PC-9 (cell line): ENCODE results near the gene TBC1D2. TPM values are rescaled to one million over a fixed set of nuclear protein-coding genes. Genes with fewer than 3 reads are reported as not detected.

Source experiments
- BruUV-seq: library from RNA; stranded (reverse); fragments of 400-500 nt; replicated peaks from 2 replicates; lab custom pipeline; 2021; lab: Mats Ljungman, UMichigan
- CTCF ChIA-PET: fragments of 300-600 bp; sonication (Branson Sonifier 250); formaldehyde crosslinking; loops from one replicate; lab custom pipeline; 2022; ENCODE audit warnings: antibody characterized with exemption; lab: Charles Lee
- POLR2A ChIA-PET: fragments of 300-600 bp; sonication (Branson Sonifier 250); formaldehyde crosslinking; loops from one replicate; lab custom pipeline; 2022; ENCODE audit warnings: antibody characterized with exemption; ENCODE audit not compliant: unreplicated experiment; lab: Charles Lee
- DNase-seq, 2 experiments: peaks; one replicate each; pipeline versions ENCODE4 v3.0.0 to v3.0.0-alpha.2; 2015 to 2022; ENCODE audit warnings: mixed read lengths in 1 of 2
- H2AFZ ChIP-seq: fragments of 200-600 bp; sonication (generic); 2 replicates; pipeline ENCODE4 v1.8.1; 2017; ENCODE audit warnings: antibody characterized with exemption
- H3F3A ChIP-seq: fragments of 200-600 bp; sonication (generic); 2 replicates; pipeline ENCODE4 v1.8.1; 2017; ENCODE audit warnings: antibody characterized with exemption, mild to moderate bottlenecking, low read depth; ENCODE audit not compliant: insufficient read depth
- H3K27ac ChIP-seq: fragments of 200-600 bp; sonication (generic); 2 replicates; pipeline ENCODE4 v1.6.1; 2016; ENCODE audit warnings: mixed run types
- H3K27me3 ChIP-seq: fragments of 200-600 bp; sonication (generic); 2 replicates; pipeline ENCODE4 v1.6.1; 2016; ENCODE audit warnings: low read depth, mixed run types; ENCODE audit not compliant: insufficient read depth
- H3K36me3 ChIP-seq: fragments of 200-600 bp; sonication (generic); 2 replicates; pipeline ENCODE4 v1.6.1; 2016; ENCODE audit warnings: low read depth, mixed run types
- H3K4me1 ChIP-seq: fragments of 200-600 bp; sonication (generic); replicated peaks from 2 replicates; pipeline ENCODE4 v1.6.1; 2016; ENCODE audit warnings: mixed run types; ENCODE audit not compliant: insufficient read depth
- H3K4me2 ChIP-seq: fragments of 200-600 bp; sonication (generic); 2 replicates; pipeline ENCODE4 v1.6.1; 2017; ENCODE audit warnings: mixed run types
- H3K4me3 ChIP-seq: fragments of 200-600 bp; sonication (generic); 2 replicates; pipeline ENCODE4 v1.6.1; 2016; ENCODE audit warnings: mixed run types
- H3K79me2 ChIP-seq: fragments of 200-600 bp; sonication (generic); 2 replicates; pipeline ENCODE4 v1.6.1; 2017; ENCODE audit warnings: low read depth, mixed run types
- H3K9me2 ChIP-seq: fragments of 200-600 bp; sonication (generic); 2 replicates; pipeline ENCODE4 v1.8.1; 2017; ENCODE audit warnings: mild to moderate bottlenecking; ENCODE audit not compliant: insufficient read depth
- H3K9me3 ChIP-seq: fragments of 200-600 bp; sonication (generic); 2 replicates; pipeline ENCODE4 v1.8.1; 2016; ENCODE audit warnings: low read depth; ENCODE audit not compliant: insufficient read depth
- H4K20me1 ChIP-seq: fragments of 200-600 bp; sonication (generic); 2 replicates; pipeline ENCODE4 v1.8.1; 2017; ENCODE audit not compliant: insufficient read depth
- EZH2 ChIP-seq: fragments of 200-600 bp; sonication (generic); IDR thresholded peaks from 2 replicates; pipeline ENCODE4 v1.8.0; 2017; ENCODE audit warnings: antibody characterized with exemption, low read depth
- intact Hi-C: fragments of 100-400 bp; cut with micrococcal nuclease; formaldehyde crosslinking; loops from one replicate; pipeline ENCODE4 v1.10.0; 2022; ENCODE audit not compliant: unreplicated experiment
- total RNA-seq: library from RNA; stranded (reverse); gene quantifications from 2 replicates; pipeline ENCODE4 v1.2.3, GENCODE V29; 2021
- TF ChIP-seq, protein P1 (sequence below): fragments of 200-600 bp; sonication (generic); conservative IDR thresholded peaks from 2 replicates; pipeline ENCODE4 v1.6.1; 2017; ENCODE audit warnings: mixed run types, antibody characterized with exemption, mild to moderate bottlenecking, moderate library complexity

The TBC1D2 gene
- total RNA-seq, 1 experiment from 2014 or later = 44.7 TPM

DNA sequence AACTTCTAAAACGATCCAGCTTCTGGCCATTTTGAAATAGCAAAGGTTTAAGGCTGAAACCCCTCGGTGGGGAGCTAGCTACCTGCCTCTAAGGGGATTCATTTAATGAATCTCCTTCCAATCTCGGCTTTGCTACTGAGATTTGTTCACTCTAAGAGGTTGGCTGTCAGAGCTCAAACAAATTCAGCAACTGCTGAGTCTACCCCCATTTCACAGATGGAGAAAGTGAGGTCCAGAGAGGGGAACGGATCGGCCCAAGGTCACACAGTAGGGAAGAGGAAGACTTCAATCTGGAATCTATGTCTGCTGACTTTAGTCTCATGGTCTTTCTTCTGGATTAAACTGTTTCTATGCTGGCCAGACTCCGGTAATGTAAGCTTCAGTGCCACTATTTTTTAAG lies 66.0 kb downstream of the TBC1D2 start:
- no peaks in the 10 kb centered on the region for H3K27me3 ChIP-seq
- DNase-seq = no peak
- H3F3A ChIP-seq = peaks cover 13% of the 10 kb centered on the region; the same call in 1 of the 2 replicates
- ChIA-PET CTCF (no interaction called here), POLR2A (no interaction called here)
- intact Hi-C loops = no loop called here
- H3K4me1 ChIP-seq = peaks cover 16% of the 10 kb centered on the region
- H3K9me2 ChIP-seq = no peaks in the 10 kb centered on the region
- H3K4me2 ChIP-seq = no peak overlapping the region
- H3K79me2 ChIP-seq = 0 out of 2 replicates have a peak, but pooled peaks cover 5% of the 10 kb centered on the region
- no peak overlapping the region for H3K27ac ChIP-seq
- TF ChIP-seq EZH2 = no peak
- TF ChIP-seq, protein P1, sequence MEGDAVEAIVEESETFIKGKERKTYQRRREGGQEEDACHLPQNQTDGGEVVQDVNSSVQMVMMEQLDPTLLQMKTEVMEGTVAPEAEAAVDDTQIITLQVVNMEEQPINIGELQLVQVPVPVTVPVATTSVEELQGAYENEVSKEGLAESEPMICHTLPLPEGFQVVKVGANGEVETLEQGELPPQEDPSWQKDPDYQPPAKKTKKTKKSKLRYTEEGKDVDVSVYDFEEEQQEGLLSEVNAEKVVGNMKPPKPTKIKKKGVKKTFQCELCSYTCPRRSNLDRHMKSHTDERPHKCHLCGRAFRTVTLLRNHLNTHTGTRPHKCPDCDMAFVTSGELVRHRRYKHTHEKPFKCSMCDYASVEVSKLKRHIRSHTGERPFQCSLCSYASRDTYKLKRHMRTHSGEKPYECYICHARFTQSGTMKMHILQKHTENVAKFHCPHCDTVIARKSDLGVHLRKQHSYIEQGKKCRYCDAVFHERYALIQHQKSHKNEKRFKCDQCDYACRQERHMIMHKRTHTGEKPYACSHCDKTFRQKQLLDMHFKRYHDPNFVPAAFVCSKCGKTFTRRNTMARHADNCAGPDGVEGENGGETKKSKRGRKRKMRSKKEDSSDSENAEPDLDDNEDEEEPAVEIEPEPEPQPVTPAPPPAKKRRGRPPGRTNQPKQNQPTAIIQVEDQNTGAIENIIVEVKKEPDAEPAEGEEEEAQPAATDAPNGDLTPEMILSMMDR = no peak
- no peaks in the 10 kb centered on the region for H3K36me3 ChIP-seq
- BruUV-seq = no TSS peak
- no peak overlapping the region for H3K4me3 ChIP-seq
- no peak overlapping the region for H2AFZ ChIP-seq
- H4K20me1 ChIP-seq = no peaks in the 10 kb centered on the region
- H3K9me3 ChIP-seq = no peaks in the 10 kb centered on the region

DNA sequence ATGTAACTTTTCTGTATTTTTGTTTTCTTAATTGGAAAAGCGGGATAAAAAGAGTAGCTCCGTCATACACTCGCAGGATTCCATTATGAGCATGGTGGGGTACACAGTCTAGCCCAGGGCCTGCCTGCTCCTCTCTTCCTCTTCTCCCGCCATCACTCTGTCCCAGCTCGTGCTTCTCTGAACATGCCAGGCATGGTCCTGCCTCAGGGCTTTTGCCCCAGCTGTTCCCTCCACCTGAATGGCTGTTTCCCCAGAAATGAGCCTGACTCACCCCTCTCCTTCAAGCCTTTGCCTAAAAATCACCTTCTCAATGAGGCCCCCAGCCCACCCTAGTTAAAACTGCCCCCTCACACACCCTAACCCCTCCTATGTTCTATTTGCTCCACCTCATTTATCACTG lies 67.5 kb downstream of the TBC1D2 start:
- H3F3A ChIP-seq = peaks cover 2% of the 10 kb centered on the region; the same call in 1 of the 2 replicates
- no peaks in the 10 kb centered on the region for H3K36me3 ChIP-seq
- DNase-seq = no peak
- H2AFZ ChIP-seq = no peak overlapping the region
- no peak for TF ChIP-seq EZH2
- TF ChIP-seq, protein P1 = no peak
- intact Hi-C loops = no loop called here
- no peak overlapping the region for H3K4me2 ChIP-seq
- H3K9me2 ChIP-seq = no peaks in the 10 kb centered on the region
- 0 out of 2 replicates have a peak, but pooled peaks cover 5% of the 10 kb centered on the region for H3K79me2 ChIP-seq
- H3K27me3 ChIP-seq = no peaks in the 10 kb centered on the region
- no peak overlapping the region for H3K27ac ChIP-seq
- H4K20me1 ChIP-seq = no peaks in the 10 kb centered on the region
- POLR2A ChIA-PET = no interaction called here
- H3K4me3 ChIP-seq = no peak overlapping the region
- no peaks in the 10 kb centered on the region for H3K9me3 ChIP-seq
- CTCF ChIA-PET = no interaction called here
- no TSS peak for BruUV-seq
- peaks cover 8% of the 10 kb centered on the region for H3K4me1 ChIP-seq

DNA sequence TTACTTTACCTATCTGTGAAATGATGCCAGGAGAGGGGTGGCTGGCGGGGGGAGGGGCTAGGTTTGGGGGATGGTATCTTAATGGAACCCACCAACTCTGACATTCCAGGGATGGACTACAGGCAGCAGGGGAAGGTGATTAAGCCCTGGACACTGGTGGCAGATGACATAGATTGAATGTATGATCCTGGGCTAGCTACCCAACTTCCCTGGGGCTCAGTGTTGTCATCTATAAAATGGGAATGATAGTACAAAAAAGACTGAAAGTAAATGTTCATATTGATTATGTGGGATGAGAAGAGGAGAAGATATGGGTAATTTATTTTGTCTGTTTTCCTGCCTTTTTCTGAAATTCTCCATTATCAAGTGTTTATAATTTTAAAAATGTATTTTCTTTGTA lies 69.2 kb downstream of the TBC1D2 start:
- ChIA-PET POLR2A (no interaction called here), CTCF (no interaction called here)
- Histone ChIP-seq H3K4me2 (no peak overlapping the region), H3F3A (no peaks in the 10 kb centered on the region; the same call in 1 of the 2 replicates), H3K4me3 (no peak overlapping the region), H3K36me3 (no peaks in the 10 kb centered on the region), H3K4me1 (peaks cover under 1% of the 10 kb centered on the region; the same call in 1 of the 2 replicates), H4K20me1 (no peaks in the 10 kb centered on the region), H3K27ac (no peak overlapping the region), H3K27me3 (no peaks in the 10 kb centered on the region), H3K9me2 (no peaks in the 10 kb centered on the region), H2AFZ (no peak overlapping the region), H3K79me2 (0 out of 2 replicates have a peak, but pooled peaks cover 5% of the 10 kb centered on the region), H3K9me3 (no peaks in the 10 kb centered on the region)
- intact Hi-C loops = no loop called here
- no peak for DNase-seq
- no TSS peak for BruUV-seq
- TF ChIP-seq, protein P1 = no peak
- no peak for TF ChIP-seq EZH2
